Endothelial cell (in vitro differentiated cells): ENCODE results near the gene RASGRP1. TPM values are rescaled to one million over a fixed set of nuclear protein-coding genes. Genes with fewer than 3 reads are reported as not detected.
A peak's percentile ranks its signal among the peaks of the same experiment; 100 is the strongest.

Source experiments
- DNase-seq: peaks from one replicate; pipeline ENCODE4 v3.0.0; 2021; ENCODE audit warnings: low spot score
- H3K27ac Mint-ChIP-seq: one replicate; pipeline ENCODE4 v1.8.0; 2021; ENCODE audit warnings: mixed read lengths, inconsistent platforms; ENCODE audit not compliant: unreplicated experiment
- H3K27me3 Mint-ChIP-seq: one replicate; pipeline ENCODE4 v1.8.0; 2021; ENCODE audit warnings: mild to moderate bottlenecking, moderate library complexity, mixed read lengths, inconsistent platforms; ENCODE audit not compliant: unreplicated experiment
- H3K36me3 Mint-ChIP-seq: one replicate; pipeline ENCODE4 v1.8.0; 2021; ENCODE audit warnings: mild to moderate bottlenecking, low read depth, mixed read lengths, inconsistent platforms; ENCODE audit not compliant: unreplicated experiment
- H3K4me1 Mint-ChIP-seq: one replicate; pipeline ENCODE4 v1.8.0; 2021; ENCODE audit warnings: mild to moderate bottlenecking, mixed read lengths, inconsistent platforms; ENCODE audit not compliant: unreplicated experiment
- H3K4me3 Mint-ChIP-seq: one replicate; pipeline ENCODE4 v1.8.0; 2021; ENCODE audit warnings: mild to moderate bottlenecking, mixed read lengths, inconsistent platforms; ENCODE audit not compliant: unreplicated experiment
- H3K9me3 Mint-ChIP-seq: one replicate; pipeline ENCODE4 v1.8.0; 2021; ENCODE audit warnings: mixed read lengths, inconsistent platforms; ENCODE audit not compliant: unreplicated experiment
- total RNA-seq: library from RNA; stranded (reverse); fragmentation: NEBNext Ultra II Directional; extraction: Animal tissue kit (Norgen Biotek cat#: 25700); gene quantifications from one replicate; pipeline ENCODE4 v1.2.1, GENCODE V29; 2021; ENCODE audit not compliant: unreplicated experiment
- TF ChIP-seq, protein P1 (sequence below): fragments of 200-600 bp; sonication (generic); IDR thresholded peaks from one replicate; pipeline ENCODE4 v1.5.0; 2021; ENCODE audit warnings: antibody characterized with exemption; ENCODE audit not compliant: unreplicated experiment

RASGRP1 gene
- total RNA-seq, 1 donor from 2014 or later: 0.49 TPM

GRCh38 chr15:38461066-38461833, 103.4 kb downstream of the RASGRP1 start:
- TF ChIP-seq, protein P1, sequence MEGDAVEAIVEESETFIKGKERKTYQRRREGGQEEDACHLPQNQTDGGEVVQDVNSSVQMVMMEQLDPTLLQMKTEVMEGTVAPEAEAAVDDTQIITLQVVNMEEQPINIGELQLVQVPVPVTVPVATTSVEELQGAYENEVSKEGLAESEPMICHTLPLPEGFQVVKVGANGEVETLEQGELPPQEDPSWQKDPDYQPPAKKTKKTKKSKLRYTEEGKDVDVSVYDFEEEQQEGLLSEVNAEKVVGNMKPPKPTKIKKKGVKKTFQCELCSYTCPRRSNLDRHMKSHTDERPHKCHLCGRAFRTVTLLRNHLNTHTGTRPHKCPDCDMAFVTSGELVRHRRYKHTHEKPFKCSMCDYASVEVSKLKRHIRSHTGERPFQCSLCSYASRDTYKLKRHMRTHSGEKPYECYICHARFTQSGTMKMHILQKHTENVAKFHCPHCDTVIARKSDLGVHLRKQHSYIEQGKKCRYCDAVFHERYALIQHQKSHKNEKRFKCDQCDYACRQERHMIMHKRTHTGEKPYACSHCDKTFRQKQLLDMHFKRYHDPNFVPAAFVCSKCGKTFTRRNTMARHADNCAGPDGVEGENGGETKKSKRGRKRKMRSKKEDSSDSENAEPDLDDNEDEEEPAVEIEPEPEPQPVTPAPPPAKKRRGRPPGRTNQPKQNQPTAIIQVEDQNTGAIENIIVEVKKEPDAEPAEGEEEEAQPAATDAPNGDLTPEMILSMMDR: no peak
- Mint-ChIP-seq H3K4me1 (no peaks in the 10 kb centered on the region), H3K36me3 (peaks cover 3% of the 10 kb centered on the region), H3K27me3 (no peaks in the 10 kb centered on the region), H3K4me3 (no peak overlapping the region), H3K9me3 (no peaks in the 10 kb centered on the region), H3K27ac (no peak overlapping the region)
- no peak for DNase-seq

DNA sequence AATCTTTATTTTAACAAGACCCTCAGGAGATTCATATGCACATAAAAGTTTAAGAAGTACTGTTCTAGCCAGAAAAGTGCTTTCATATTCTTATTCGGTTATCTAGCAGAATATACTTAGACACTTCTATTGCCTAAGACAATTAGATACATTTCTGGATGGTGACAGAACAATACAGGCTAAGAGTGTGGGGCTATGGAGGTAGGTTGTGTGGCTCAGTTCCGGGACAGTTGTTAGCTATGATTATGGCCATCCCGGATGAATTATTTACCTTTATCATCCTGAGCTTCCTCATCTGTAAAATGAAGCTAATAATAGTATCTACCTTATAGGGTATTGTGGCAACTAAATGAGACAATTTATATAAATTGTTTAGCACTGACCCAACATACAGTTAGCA, 104.1 kb downstream of the RASGRP1 start:
- no peak for DNase-seq
- Mint-ChIP-seq H3K27me3 (no peaks in the 10 kb centered on the region), H3K4me1 (no peaks in the 10 kb centered on the region), H3K9me3 (no peaks in the 10 kb centered on the region), H3K27ac (no peak overlapping the region), H3K36me3 (peaks cover 3% of the 10 kb centered on the region), H3K4me3 (no peak overlapping the region)
- TF ChIP-seq, protein P1: no peak

DNA sequence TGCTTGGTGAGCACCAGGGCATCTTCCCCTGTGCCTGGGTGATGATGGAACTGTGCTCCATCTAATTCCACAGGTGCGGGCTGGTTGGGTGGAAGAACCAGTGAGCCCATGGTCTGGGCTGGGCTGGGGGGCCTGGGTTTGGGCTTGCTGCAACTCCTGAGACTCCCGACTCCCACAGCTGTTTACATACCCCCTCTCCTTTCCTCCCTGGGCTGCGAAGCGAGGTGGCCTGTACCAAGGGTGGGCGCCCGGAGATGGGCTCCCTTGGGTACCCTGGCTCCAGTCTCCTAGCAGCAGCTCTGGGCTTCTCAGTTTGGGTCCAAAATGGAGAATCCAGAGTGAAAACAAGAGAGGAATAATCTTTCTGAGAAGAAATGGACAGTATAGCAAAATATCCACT, 105.1 kb downstream of the RASGRP1 start:
- Mint-ChIP-seq H3K36me3 (peaks cover 3% of the 10 kb centered on the region), H3K27me3 (no peaks in the 10 kb centered on the region), H3K27ac (no peak overlapping the region), H3K4me1 (peaks cover 7% of the 10 kb centered on the region), H3K9me3 (no peaks in the 10 kb centered on the region), H3K4me3 (no peak overlapping the region)
- DNase-seq: no peak
- TF ChIP-seq, protein P1: no peak

DNA sequence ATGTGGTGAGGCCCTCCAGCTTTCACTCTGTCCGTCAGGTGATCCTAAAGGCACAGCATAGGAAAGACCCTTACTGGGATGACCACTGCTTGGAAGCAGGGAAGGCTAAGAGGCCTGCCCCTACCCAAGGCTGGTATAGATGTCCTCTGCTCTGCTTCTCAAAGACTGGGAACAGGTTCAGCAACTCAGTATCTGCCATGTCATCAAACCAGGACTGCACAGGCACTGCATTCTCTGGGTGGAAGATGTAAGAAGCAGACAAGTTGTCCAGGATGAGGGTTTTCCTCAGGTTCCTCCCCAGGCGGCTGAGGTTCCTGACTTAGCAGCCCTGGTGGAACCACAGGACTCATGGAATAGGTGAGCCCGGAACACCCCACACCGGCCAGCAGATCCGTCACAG, 106.0 kb downstream of the RASGRP1 start:
- peaks cover 3% of the 10 kb centered on the region for H3K36me3 Mint-ChIP-seq
- peaks cover 7% of the 10 kb centered on the region for H3K4me1 Mint-ChIP-seq
- DNase-seq: no peak
- no peak overlapping the region for H3K27ac Mint-ChIP-seq
- H3K27me3 Mint-ChIP-seq: no peaks in the 10 kb centered on the region
- no peak overlapping the region for H3K4me3 Mint-ChIP-seq
- H3K9me3 Mint-ChIP-seq: no peaks in the 10 kb centered on the region
- TF ChIP-seq, protein P1: no peak

DNA sequence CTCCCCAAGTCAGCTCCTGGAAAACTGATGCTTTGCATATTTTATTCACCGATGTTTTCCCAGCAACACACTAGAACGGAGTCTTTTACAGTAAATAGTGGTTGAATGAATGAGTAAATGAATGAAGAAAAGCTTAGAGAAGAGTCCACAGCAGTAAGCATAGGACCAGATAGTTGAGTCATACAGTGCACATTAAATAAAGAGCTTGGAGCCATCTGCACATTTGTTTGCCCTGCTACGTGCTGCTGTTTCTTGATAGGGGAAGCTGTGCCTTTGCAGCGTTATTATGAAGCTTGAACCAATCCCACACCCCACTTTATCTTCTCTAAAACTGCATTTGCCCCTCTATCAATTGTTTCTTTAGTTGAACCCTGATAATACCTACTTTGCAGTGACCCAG, 109.5 kb downstream of the RASGRP1 start:
- Mint-ChIP-seq H3K4me1 (peaks cover 7% of the 10 kb centered on the region), H3K9me3 (no peaks in the 10 kb centered on the region), H3K27ac (peak overlapping the region; percentile 93), H3K27me3 (no peaks in the 10 kb centered on the region), H3K36me3 (peaks cover 3% of the 10 kb centered on the region), H3K4me3 (peak overlapping the region; percentile 98)
- no peak for DNase-seq
- TF ChIP-seq, protein P1: no peak
